Spleen (tissue), 11 donors: ENCODE results near the gene TADA2A. TPM values are rescaled to one million over a fixed set of nuclear protein-coding genes. Genes with fewer than 3 reads are reported as not detected.
A peak's percentile ranks its signal among the peaks of the same experiment; 100 is the strongest.

Experiments
- DNase-seq: peaks from one replicate; pipeline ENCODE4 v3.0.0-alpha.2; 2020
- H3K27ac ChIP-seq, 8 donors: fragments of 200-600 bp; sonication (generic) in 7 of 8; 1 replicate in 4 of 8; 2 replicates in 4 of 8; pipeline versions ENCODE4 v1.5.0 to v1.8.0; 2016 to 2021; ENCODE audit warnings: inconsistent platforms in 4 of 8, mild to moderate bottlenecking in 4 of 8, moderate library complexity in 1 of 8
- H3K27me3 ChIP-seq, 7 donors: fragments of 200-600 bp; sonication (generic) in 6 of 7; replicated peaks in 1 of 7; 1 replicate in 4 of 7; 2 replicates in 3 of 7; pipeline versions ENCODE4 v1.5.0 to v1.8.0; 2016 to 2021; ENCODE audit warnings: inconsistent platforms in 3 of 7, mild to moderate bottlenecking in 1 of 7
- H3K36me3 ChIP-seq, 6 donors: fragments of 200-600 bp; sonication (generic) in 5 of 6; 1 replicate in 4 of 6; 2 replicates in 2 of 6; pipeline versions ENCODE4 v1.5.0 to v1.8.0; 2016 to 2021; ENCODE audit warnings: inconsistent platforms in 2 of 6
- H3K4me1 ChIP-seq, 6 donors: fragments of 200-600 bp; sonication (generic) in 5 of 6; 1 replicate in 3 of 6; 2 replicates in 3 of 6; pipeline versions ENCODE4 v1.5.0 to v1.8.0; 2016 to 2021; ENCODE audit warnings: inconsistent platforms in 3 of 6
- H3K4me3 ChIP-seq, 8 donors: fragments of 200-600 bp; sonication (generic) in 7 of 8; 1 replicate in 4 of 8; 2 replicates in 4 of 8; pipeline versions ENCODE4 v1.5.0 to v1.8.0; 2016 to 2021; ENCODE audit warnings: inconsistent platforms in 4 of 8, mild to moderate bottlenecking in 4 of 8, moderate library complexity in 2 of 8
- H3K9me3 ChIP-seq, 8 donors: fragments of 200-600 bp; sonication (generic) in 7 of 8; 1 replicate in 4 of 8; 2 replicates in 4 of 8; pipeline versions ENCODE4 v1.5.0 to v1.8.0; 2016 to 2021; ENCODE audit warnings: inconsistent platforms in 4 of 8
- CTCF ChIP-seq, 11 experiments: fragments of 200-600 bp in 7 of 11; fragments of 450-650 bp in 4 of 11; sonication (generic) in 4 of 11; IDR thresholded peaks in 8 of 11; conservative IDR thresholded peaks in 3 of 11; 1 replicate in 7 of 11; 2 replicates in 4 of 11; pipeline versions ENCODE4 v1.4.0 to v1.8.0; 2016 to 2021; ENCODE audit warnings: antibody characterized with exemption in 11 of 11, inconsistent platforms in 4 of 11, mild to moderate bottlenecking in 1 of 11
- POLR2A ChIP-seq, 3 donors: fragments of 450-650 bp; IDR thresholded peaks; one replicate each; pipeline ENCODE4 v1.5.1; 2017; ENCODE audit warnings: antibody characterized with exemption in 3 of 3, mild to moderate bottlenecking in 1 of 3
- POLR2AphosphoS5 ChIP-seq, 3 donors: sonication (generic); formaldehyde crosslinking; IDR thresholded peaks; one replicate each; pipeline ENCODE4 v1.5.1; 2017; ENCODE audit warnings: antibody characterized with exemption in 3 of 3
- WGBS, 5 donors: extraction: QIAGEN DNeasy Blood & Tissue Kit in 3 of 5; methylation state at CpG; one replicate each; pipeline versions ENCODE4 v1.1.5 to v1.1.7; 2013 to 2018; 5-methylcytosine and 5-hydroxymethylcytosine counted together
- intact Hi-C: fragments of 100-400 bp; cut with DNase I; formaldehyde crosslinking; loops from one replicate; pipeline ENCODE4 v1.15.0; 2023; ENCODE audit warnings: low total_unique reads
- polyA plus RNA-seq, 3 donors: library from polyadenylated mRNA; stranded (reverse); fragments of 200-250 nt; gene quantifications; one replicate each; pipeline ENCODE4 v1.2.1, GENCODE V29; 2013
- total RNA-seq, 7 donors: library from RNA; depleted of rRNA in 3 of 7; stranded (reverse); fragments of >200 nt in 3 of 7; fragmentation: NEBNext Ultra II Directional in 4 of 7; extraction: Animal tissue kit (Norgen Biotek cat#: 25700) in 4 of 7; gene quantifications; one replicate each; pipeline versions ENCODE4 v1.1.0 to v1.2.1, GENCODE V29; 2016 to 2021
- donor health status: healthy with polysubstance abuse.
- donor health status: DM: no; HTN: no; CAD: no; lungs with moderate emphysema.
- donor health status: DM: no; HTN: no; CAD: no.
- donor health status: Bipolar disorder and iron deficiency.
- donor health status: healthy.
- donor health status: DM: no; HTN: no; CAD: no.
- donor health status: DM: yes; HTN: yes; CAD: no.

TADA2A gene
- total and polyA plus RNA-seq, 10 donors = 7.8 to 31.8 (median 20.6) TPM

GRCh38 chr17:37512442-37513068 lies 105.9 kb downstream of the TADA2A start:
- Histone ChIP-seq H3K4me1 (peaks cover 0 to 6% (median 0%) of the 10 kb centered on the region in 6 donors), H3K27ac (no peak overlapping the region), H3K36me3 (peaks cover 3 to 57% (median 38%) of the 10 kb centered on the region in 6 donors), H3K4me3 (no peak overlapping the region), H3K9me3 (no peaks in the 10 kb centered on the region), H3K27me3 (no peaks in the 10 kb centered on the region)
- 90 to 94% (median 92%) methylated on average over 14 to 24 of the region's 24 CpGs for WGBS, 5 donors
- intact Hi-C loops = no loop called here
- TF ChIP-seq POLR2A (IDR thresholded peaks at IDR 0.05) = no peak
- peak; percentile 38 to 66 (median 44) for TF ChIP-seq POLR2AphosphoS5 (IDR thresholded peaks at IDR 0.05)
- DNase-seq = no peak

GRCh38 chr17:37513711-37514110 lies 107.0 kb downstream of the TADA2A start:
- H3K36me3 ChIP-seq = peaks cover 3 to 69% (median 50%) of the 10 kb centered on the region in 6 donors
- intact Hi-C loops = no loop called here

GRCh38 chr17:37516127-37516571 lies 109.5 kb downstream of the TADA2A start:
- 75 to 87% (median 82%) methylated on average over 6 of the region's 6 CpGs for WGBS, 5 donors
- Histone ChIP-seq H3K27me3 (no peaks in the 10 kb centered on the region), H3K9me3 (no peaks in the 10 kb centered on the region), H3K4me3 (no peak overlapping the region), H3K4me1 (peaks cover 0 to 6% (median 0%) of the 10 kb centered on the region in 6 donors), H3K27ac (no peak overlapping the region), H3K36me3 (peaks cover 5 to 93% (median 72%) of the 10 kb centered on the region in 6 donors)
- TF ChIP-seq CTCF (IDR thresholded peaks at IDR 0.05 in 8 of 11, conservative IDR thresholded peaks at IDR 0.05 in 3 of 11) (no peak), POLR2AphosphoS5 (IDR thresholded peaks at IDR 0.05) (no peak), POLR2A (IDR thresholded peaks at IDR 0.05) (no peak)
- intact Hi-C loops = no loop called here
- DNase-seq = no peak

More at GRCh38 chr17:37513711-37514110, 107.0 kb downstream of the TADA2A start:
- Histone ChIP-seq H3K27me3 (no peaks in the 10 kb centered on the region), H3K4me3 (no peak overlapping the region), H3K9me3 (no peaks in the 10 kb centered on the region), H3K4me1 (peaks cover 0 to 6% (median 0%) of the 10 kb centered on the region in 6 donors), H3K27ac (no peak overlapping the region)
- DNase-seq = no peak
- WGBS, 5 donors = 95 to 99% (median 96%) methylated on average over 10 of the region's 10 CpGs
- TF ChIP-seq CTCF (IDR thresholded peaks at IDR 0.05 in 8 of 11, conservative IDR thresholded peaks at IDR 0.05 in 3 of 11) = no peak
- TF ChIP-seq POLR2A (IDR thresholded peaks at IDR 0.05) = no peak
- TF ChIP-seq POLR2AphosphoS5 (IDR thresholded peaks at IDR 0.05) = peak in 1 of 3 donors; percentile 23

- intact Hi-C loops = no loop called here
- Histone ChIP-seq H3K4me1 (peaks cover 0 to 6% (median 0%) of the 10 kb centered on the region in 6 donors), H3K4me3 (no peak overlapping the region), H3K27ac (no peak overlapping the region), H3K36me3 (peaks cover 5 to 100% (median 66%) of the 10 kb centered on the region in 6 donors), H3K9me3 (no peaks in the 10 kb centered on the region), H3K27me3 (no peaks in the 10 kb centered on the region)
- WGBS, 5 donors = 93 to 98% (median 95%) methylated on average over 4 of the region's 4 CpGs
- DNase-seq = no peak
- no peak for TF ChIP-seq POLR2AphosphoS5 (IDR thresholded peaks at IDR 0.05)
- TF ChIP-seq POLR2A (IDR thresholded peaks at IDR 0.05) = no peak
- no peak for TF ChIP-seq CTCF (IDR thresholded peaks at IDR 0.05 in 8 of 11, conservative IDR thresholded peaks at IDR 0.05 in 3 of 11)
Observed at GRCh38 chr17:37517881-37518280, 111.2 kb downstream of the TADA2A start.
